ENCODE results near the gene PIK3CB. TPM values are rescaled to one million over a fixed set of nuclear protein-coding genes. Genes with fewer than 3 reads are reported as not detected.
"Not testable (repeated sequence)": the region's sequence is repeated elsewhere in the genome, so short reads cannot be mapped to it uniquely, and the experiment has no call there.

PIK3CB gene
- total RNA-seq, 4 donors from 2014 or later, result 20.3 to 46.4 (median 37.3) TPM

- Histone ChIP-seq H3K27me3 (no peaks in the 10 kb centered on the region), H3K27ac (no peak overlapping the region), H3K4me3 (no peak overlapping the region), H3K9me3 (no peaks in the 10 kb centered on the region), H3K36me3 (no peaks in the 10 kb centered on the region), H3K4me1 (no peaks in the 10 kb centered on the region)
- TF ChIP-seq CTCF (IDR thresholded peaks at IDR 0.05) (no peak), POLR2AphosphoS5 (IDR thresholded peaks at IDR 0.05) (no peak), EP300 (IDR thresholded peaks at IDR 0.05) (no peak)
- ATAC-seq, result no peak
- WGBS, 2 donors (ENCODE audit: low coverage in 1 of 2), result 92% methylated on average over 4 of the region's 4 CpGs; no CpG with 5 or more reads in 1 of the 2 donors
These were observed 14.0 kb upstream of the PIK3CB start for GRCh38 chr3:138848696-138849095.

- H3K4me1 ChIP-seq, H3K9me3 ChIP-seq, H3K36me3 ChIP-seq, H3K27me3 ChIP-seq, H3K4me3 ChIP-seq, H3K27ac ChIP-seq, ATAC-seq: not testable (repeated sequence)
- 100% methylated on average over 1 of the region's 1 CpG; no CpG with 5 or more reads in 1 of the 2 donors for WGBS, 2 donors (ENCODE audit: low coverage in 1 of 2)
These were observed 12.1 kb upstream of the PIK3CB start for GRCh38 chr3:138846824-138847223.

GRCh38 chr3:138846262-138846791 lies 11.6 kb upstream of the PIK3CB start:
- Histone ChIP-seq H3K9me3 (no peaks in the 10 kb centered on the region), H3K4me3 (no peak overlapping the region), H3K36me3 (no peaks in the 10 kb centered on the region), H3K27me3 (no peaks in the 10 kb centered on the region), H3K27ac (no peak overlapping the region), H3K4me1 (no peaks in the 10 kb centered on the region)
- TF ChIP-seq POLR2AphosphoS5 (IDR thresholded peaks at IDR 0.05) (no peak), POLR2A (IDR thresholded peaks at IDR 0.05) (no peak), CTCF (IDR thresholded peaks at IDR 0.05) (no peak), EP300 (IDR thresholded peaks at IDR 0.05) (no peak)
- WGBS, 2 donors (ENCODE audit: low coverage in 1 of 2), result 72 to 80% methylated on average over 9 to 10 of the region's 10 CpGs
- no peak for ATAC-seq

- Histone ChIP-seq H3K27ac (no peak overlapping the region), H3K4me3 (no peak overlapping the region), H3K9me3 (no peaks in the 10 kb centered on the region), H3K4me1 (no peaks in the 10 kb centered on the region), H3K36me3 (no peaks in the 10 kb centered on the region), H3K27me3 (no peaks in the 10 kb centered on the region)
- TF ChIP-seq CTCF (IDR thresholded peaks at IDR 0.05), result no peak
- TF ChIP-seq POLR2AphosphoS5 (IDR thresholded peaks at IDR 0.05), result no peak
- no peak for TF ChIP-seq EP300 (IDR thresholded peaks at IDR 0.05)
- no peak for TF ChIP-seq POLR2A (IDR thresholded peaks at IDR 0.05)
- ATAC-seq, result no peak
- 65 to 69% methylated on average over 5 to 6 of the region's 6 CpGs for whole genome bisulfite sequencing, 2 donors (ENCODE audit: low coverage in 1 of 2)
These were observed 11.0 kb upstream of the PIK3CB start for GRCh38 chr3:138845771-138846173.

- TF ChIP-seq POLR2AphosphoS5 (IDR thresholded peaks at IDR 0.05) (no peak), CTCF (IDR thresholded peaks at IDR 0.05) (no peak)
- H3K9me3 ChIP-seq, result no peaks in the 10 kb centered on the region
These were observed 10.5 kb upstream of the PIK3CB start for GRCh38 chr3:138845181-138845601.

More at GRCh38 chr3:138845181-138845601, 10.5 kb upstream of the PIK3CB start:
- Histone ChIP-seq H3K4me3 (no peak overlapping the region), H3K27me3 (no peaks in the 10 kb centered on the region), H3K36me3 (no peaks in the 10 kb centered on the region), H3K4me1 (no peaks in the 10 kb centered on the region), H3K27ac (peak overlapping the region in 1 of 4 donors; percentile 1)
- ATAC-seq, result no peak
- WGBS, 2 donors (ENCODE audit: low coverage in 1 of 2), result 56 to 66% methylated on average over 6 of the region's 7 CpGs
